Measurements from ENCODE around the gene TK2. TPM values are rescaled to one million over a fixed set of nuclear protein-coding genes. Genes with fewer than 3 reads are reported as not detected.

The TK2 gene
- total RNA-seq, 1 experiment from 2014 or later, result 31.2 TPM

GRCh38 chr16:66521252-66521713 is 28.6 kb downstream of the TK2 start:
- H3K27me3 Mint-ChIP-seq (ENCODE audit: insufficient read depth, unreplicated experiment), result no peaks in the 10 kb centered on the region
- DNase-seq (ENCODE audit: unreplicated experiment), result no peak
- H3K27ac Mint-ChIP-seq (ENCODE audit: low read depth, unreplicated experiment), result peak overlapping the region; percentile 71
- peaks cover 35% of the 10 kb centered on the region for H3K36me3 Mint-ChIP-seq (ENCODE audit: insufficient read depth, unreplicated experiment)
- ChIA-PET POLR2A (interaction anchor here (1.1 to 3.2 kb wide), 5 partner anchors 10 to 113 kb away, joined by 5 to 12 read pairs (median 7); partner anchors contain the start of gene CKLF), CTCF (interaction anchor here (0.6 to 3.8 kb wide), 9 partner anchors 10 to 130 kb away, joined by 3 to 13 read pairs (median 3); partner anchors contain the start of gene CKLF)
- no peaks in the 10 kb centered on the region for H3K9me3 Mint-ChIP-seq (ENCODE audit: unreplicated experiment)
- no TSS peak for BruUV-seq (replicated peaks)
- no peak overlapping the region for H3K4me3 Mint-ChIP-seq (ENCODE audit: unreplicated experiment)
- peaks cover 35% of the 10 kb centered on the region for H3K4me1 Mint-ChIP-seq (ENCODE audit: insufficient read depth, unreplicated experiment)
- TF ChIP-seq CTCF (IDR thresholded peaks at IDR 0.05; ENCODE audit: unreplicated experiment), result no peak
- intact Hi-C loops (cut with micrococcal nuclease), result no loop called here

GRCh38 chr16:66520406-66521170 is 29.3 kb downstream of the TK2 start:
- POLR2A ChIA-PET, result interaction anchor here (1.4 to 3.2 kb wide), 2 partner anchors 9 to 32 kb away, joined by 5 to 11 read pairs; partner anchors contain the start of gene CKLF
- Mint-ChIP-seq H3K4me3 (ENCODE audit: unreplicated experiment) (no peak overlapping the region), H3K27ac (ENCODE audit: low read depth, unreplicated experiment) (peak overlapping the region; percentile 63), H3K4me1 (ENCODE audit: insufficient read depth, unreplicated experiment) (peaks cover 36% of the 10 kb centered on the region), H3K27me3 (ENCODE audit: insufficient read depth, unreplicated experiment) (no peaks in the 10 kb centered on the region), H3K36me3 (ENCODE audit: insufficient read depth, unreplicated experiment) (peaks cover 29% of the 10 kb centered on the region), H3K9me3 (ENCODE audit: unreplicated experiment) (no peaks in the 10 kb centered on the region)
- intact Hi-C loops (cut with micrococcal nuclease), result no loop called here
- CTCF ChIA-PET, result interaction anchor here (0.7 to 3.8 kb wide), 6 partner anchors 9 to 130 kb away, joined by 3 to 13 read pairs (median 3); partner anchors contain the start of gene CKLF
- no peak for DNase-seq (ENCODE audit: unreplicated experiment)
- no TSS peak for BruUV-seq (replicated peaks)
- no peak for TF ChIP-seq CTCF (IDR thresholded peaks at IDR 0.05; ENCODE audit: unreplicated experiment)

- peaks cover 36% of the 10 kb centered on the region for H3K4me1 Mint-ChIP-seq (ENCODE audit: insufficient read depth, unreplicated experiment)
- peak overlapping the region; percentile 63 for H3K27ac Mint-ChIP-seq (ENCODE audit: low read depth, unreplicated experiment)
- CTCF ChIA-PET, result interaction anchor here (1.1 to 3.8 kb wide), 2 partner anchors 8 to 40 kb away, joined by 3 to 13 read pairs; no protein-coding TSS in a partner anchor
- no peaks in the 10 kb centered on the region for H3K27me3 Mint-ChIP-seq (ENCODE audit: insufficient read depth, unreplicated experiment)
- DNase-seq (ENCODE audit: unreplicated experiment), result no peak
- H3K9me3 Mint-ChIP-seq (ENCODE audit: unreplicated experiment), result no peaks in the 10 kb centered on the region
- no peak for TF ChIP-seq CTCF (IDR thresholded peaks at IDR 0.05; ENCODE audit: unreplicated experiment)
- peaks cover 24% of the 10 kb centered on the region for H3K36me3 Mint-ChIP-seq (ENCODE audit: insufficient read depth, unreplicated experiment)
- intact Hi-C loops (cut with micrococcal nuclease), result loop anchor here (5.0 kb wide), 1 partner anchor 42 kb away; no protein-coding TSS in a partner anchor
- no peak overlapping the region for H3K4me3 Mint-ChIP-seq (ENCODE audit: unreplicated experiment)
- no TSS peak for BruUV-seq (replicated peaks)
- POLR2A ChIA-PET, result interaction anchor here (0.6 to 3.2 kb wide), 2 partner anchors 21 to 32 kb away, joined by 4 to 11 read pairs; partner anchors contain the start of gene CKLF
Measured at GRCh38 chr16:66519482-66520373, 30.2 kb downstream of the TK2 start.

Data from MCF 10A (cell line).